H9 (cell line): ENCODE data around the gene YBX3. TPM values are rescaled to one million over a fixed set of nuclear protein-coding genes. Genes with fewer than 3 reads are reported as not detected.

ENCODE experiments used
- DNase-seq: peaks from one replicate; pipeline ENCODE4 v3.0.0-alpha.2; 2017
- H2AFZ ChIP-seq: one replicate; pipeline ENCODE4 v1.6.1; 2013; ENCODE audit warnings: mild to moderate bottlenecking, low read length, control low read depth, moderate library complexity
- H2AK5ac ChIP-seq: 2 replicates; pipeline ENCODE4 v1.6.1; 2013; ENCODE audit warnings: low read length, control low read depth, mixed read lengths; ENCODE audit not compliant: insufficient read length
- H2BK120ac ChIP-seq: one replicate; pipeline ENCODE4 v1.6.1; 2013; ENCODE audit warnings: low read depth, mild to moderate bottlenecking, low read length, control low read depth, inconsistent platforms; ENCODE audit not compliant: poor library complexity, severe bottlenecking
- H2BK12ac ChIP-seq: 2 replicates; pipeline ENCODE4 v1.6.1; 2013; ENCODE audit warnings: low read length, control low read depth, mixed read lengths, low read depth; ENCODE audit not compliant: insufficient read length
- H2BK15ac ChIP-seq: 2 replicates; pipeline ENCODE4 v1.6.1; 2013; ENCODE audit warnings: low read depth, low read length, control low read depth
- H2BK20ac ChIP-seq: one replicate; pipeline ENCODE4 v1.6.1; 2013; ENCODE audit warnings: low read depth, mild to moderate bottlenecking, low read length, control low read depth, inconsistent platforms; ENCODE audit not compliant: poor library complexity, severe bottlenecking
- H2BK5ac ChIP-seq: 2 replicates; pipeline ENCODE4 v1.6.1; 2013; ENCODE audit warnings: low read length, control low read depth, mixed read lengths; ENCODE audit not compliant: insufficient read length
- H3K14ac ChIP-seq: 2 replicates; pipeline ENCODE4 v1.6.1; 2013; ENCODE audit warnings: low read length, control low read depth; ENCODE audit not compliant: insufficient read depth
- H3K18ac ChIP-seq: 2 replicates; pipeline ENCODE4 v1.6.1; 2013; ENCODE audit warnings: low read depth, mild to moderate bottlenecking, mixed read lengths, low read length, control low read depth; ENCODE audit not compliant: insufficient read length
- H3K23ac ChIP-seq: 2 replicates; pipeline ENCODE4 v1.6.1; 2013; ENCODE audit warnings: low read length, control low read depth, mixed read lengths, low read depth; ENCODE audit not compliant: insufficient read length
- H3K23me2 ChIP-seq: 2 replicates; pipeline ENCODE4 v1.6.1; 2013; ENCODE audit warnings: low read depth, mild to moderate bottlenecking, mixed read lengths, low read length, control low read depth; ENCODE audit not compliant: insufficient read length, poor library complexity, severe bottlenecking
- H3K27ac ChIP-seq: 2 replicates; pipeline ENCODE4 v1.5.1; 2013; ENCODE audit warnings: low read length, control low read depth, mixed read lengths, low read depth; ENCODE audit not compliant: insufficient read length
- H3K27me3 ChIP-seq: 2 replicates; pipeline ENCODE4 v1.6.1; 2013; ENCODE audit warnings: low read length, control low read depth, inconsistent platforms; ENCODE audit not compliant: insufficient read depth
- H3K4ac ChIP-seq: 2 replicates; pipeline ENCODE4 v1.6.1; 2013; ENCODE audit warnings: low read depth, mild to moderate bottlenecking, control low read depth, inconsistent platforms, low read length, moderate library complexity
- H3K4me1 ChIP-seq: 2 replicates; pipeline ENCODE4 v1.6.1; 2013; ENCODE audit warnings: low read length, control low read depth, inconsistent platforms; ENCODE audit not compliant: insufficient read depth
- H3K4me2 ChIP-seq: 2 replicates; pipeline ENCODE4 v1.6.1; 2013; ENCODE audit warnings: low read length, control low read depth, mixed read lengths; ENCODE audit not compliant: insufficient read length, insufficient read depth
- H3K56ac ChIP-seq: 2 replicates; pipeline ENCODE4 v1.6.1; 2013; ENCODE audit warnings: low read depth, mild to moderate bottlenecking, mixed read lengths, low read length, control low read depth; ENCODE audit not compliant: insufficient read length
- H3K79me1 ChIP-seq: 2 replicates; pipeline ENCODE4 v1.6.1; 2013; ENCODE audit warnings: low read depth, mild to moderate bottlenecking, moderate library complexity, low read length, control low read depth, inconsistent platforms; ENCODE audit not compliant: insufficient read depth, poor library complexity, severe bottlenecking
- H3K79me2 ChIP-seq: 2 replicates; pipeline ENCODE4 v1.6.1; 2013; ENCODE audit warnings: low read length, control low read depth, inconsistent platforms; ENCODE audit not compliant: insufficient read depth
- H3K9ac ChIP-seq: 2 replicates; pipeline ENCODE4 v1.6.1; 2013; ENCODE audit warnings: low read length, control low read depth, mixed read lengths; ENCODE audit not compliant: insufficient read length; ENCODE audit errors: extremely low read depth
- H3K9me3 ChIP-seq: one replicate; pipeline ENCODE4 v1.6.1; 2013; ENCODE audit warnings: low read depth, low read length, inconsistent platforms; ENCODE audit not compliant: control insufficient read depth
- H3T11ph ChIP-seq: one replicate; pipeline ENCODE4 v1.6.1; 2013; ENCODE audit warnings: mild to moderate bottlenecking, low read length, control low read depth, inconsistent platforms
- H4K20me1 ChIP-seq: one replicate; pipeline ENCODE4 v1.6.1; 2013; ENCODE audit not compliant: control insufficient read depth, insufficient read length, insufficient read depth
- H4K5ac ChIP-seq: 2 replicates; pipeline ENCODE4 v1.6.1; 2013; ENCODE audit warnings: low read depth, mild to moderate bottlenecking, mixed read lengths, low read length, control low read depth; ENCODE audit not compliant: insufficient read length
- H4K8ac ChIP-seq: replicated peaks from 2 replicates; pipeline ENCODE4 v1.6.1; 2013; ENCODE audit warnings: low read length, control low read depth, mixed read lengths, low read depth; ENCODE audit not compliant: insufficient read length
- H4K91ac ChIP-seq: 2 replicates; pipeline ENCODE4 v1.6.1; 2013; ENCODE audit warnings: low read depth, mild to moderate bottlenecking, moderate library complexity, mixed read lengths, low read length, control low read depth; ENCODE audit not compliant: insufficient read length
- H3K27ac Mint-ChIP-seq, 3 experiments: 2 replicates in 2 of 3; 3 replicates in 1 of 3; pipeline ENCODE4 v1.8.0; 2020 to 2021; ENCODE audit warnings: mixed read lengths in 3 of 3, mild to moderate bottlenecking in 1 of 3, moderate library complexity in 1 of 3
- H3K27me3 Mint-ChIP-seq: 2 replicates; pipeline ENCODE4 v1.8.0; 2021; ENCODE audit warnings: low read depth, mild to moderate bottlenecking, moderate library complexity, mixed read lengths
- H3K36me3 Mint-ChIP-seq, 3 experiments: 2 replicates in 2 of 3; 3 replicates in 1 of 3; pipeline ENCODE4 v1.8.0; 2020 to 2021; ENCODE audit warnings: low read depth in 3 of 3, mixed read lengths in 3 of 3; ENCODE audit not compliant: insufficient read depth in 1 of 3
- H3K4me1 Mint-ChIP-seq, 2 experiments: 2 replicates each; pipeline ENCODE4 v1.8.0; 2020; ENCODE audit warnings: mixed read lengths in 2 of 2
- H3K4me3 Mint-ChIP-seq, 2 experiments: 2 replicates in 1 of 2; 3 replicates in 1 of 2; pipeline ENCODE4 v1.8.0; 2020 to 2021; ENCODE audit warnings: mild to moderate bottlenecking in 2 of 2, mixed read lengths in 2 of 2, moderate library complexity in 1 of 2
- H3K9me3 Mint-ChIP-seq, 2 experiments: 2 replicates in 1 of 2; 3 replicates in 1 of 2; pipeline ENCODE4 v1.8.0; 2020; ENCODE audit warnings: mild to moderate bottlenecking in 2 of 2, mixed read lengths in 2 of 2, moderate library complexity in 1 of 2
- CTCF ChIP-seq: fragments of 200-600 bp; sonication (generic); conservative IDR thresholded peaks from 3 replicates; pipeline ENCODE4 v1.8.0; 2021; ENCODE audit warnings: antibody characterized with exemption, mild to moderate bottlenecking
- WGBS: extraction: QIAGEN DNeasy Blood & Tissue Kit; methylation state at CpG from one replicate; pipeline ENCODE4 v1.1.7; 2013; ENCODE audit warnings: missing lambda C conversion rate, low lambda C conversion rate, mixed read lengths; ENCODE audit not compliant: insufficient read length; ENCODE audit errors: extremely low coverage; 5-methylcytosine and 5-hydroxymethylcytosine counted together
- total RNA-seq: library from RNA; stranded (reverse); gene quantifications from 2 replicates; pipeline ENCODE4 v1.2.1, GENCODE V29; 2021

YBX3 gene
- total RNA-seq, 1 experiment from 2014 or later, result 343 TPM

- WGBS, result no CpG with 5 or more reads among the region's 1 CpG
- no peaks in the 10 kb centered on the region for H3K79me2 ChIP-seq
- Mint-ChIP-seq H3K36me3 (peaks cover 24 to 62% (median 57%) of the 10 kb centered on the region in 3 experiments; a peak in 6 of 7 replicates), H3K27ac (no peak overlapping the region), H3K9me3 (no peaks in the 10 kb centered on the region), H3K27me3 (no peaks in the 10 kb centered on the region), H3K4me1 (no peaks in the 10 kb centered on the region), H3K4me3 (no peak overlapping the region)
- H3K9ac ChIP-seq, result no peak overlapping the region
- no peaks in the 10 kb centered on the region for H3K27me3 ChIP-seq
- no peaks in the 10 kb centered on the region for H4K20me1 ChIP-seq
- no peak overlapping the region for H2AK5ac ChIP-seq
- H3K56ac ChIP-seq, result no peak overlapping the region
- H4K5ac ChIP-seq, result no peak overlapping the region
- no peak overlapping the region for H3K14ac ChIP-seq
- H3T11ph ChIP-seq, result no peak overlapping the region
- H3K79me1 ChIP-seq, result no peaks in the 10 kb centered on the region
- no peak overlapping the region for H3K27ac ChIP-seq
- no peak overlapping the region for H3K4ac ChIP-seq
- no peak overlapping the region for H2BK5ac ChIP-seq
- no peak overlapping the region for H2BK20ac ChIP-seq
- H4K8ac ChIP-seq, result no peak overlapping the region
- no peak overlapping the region for H2BK12ac ChIP-seq
- H2AFZ ChIP-seq, result no peak overlapping the region
- no peaks in the 10 kb centered on the region for H3K9me3 ChIP-seq
- no peak for TF ChIP-seq CTCF
- H3K23ac ChIP-seq, result no peak overlapping the region
- H4K91ac ChIP-seq, result no peak overlapping the region
- no peak for DNase-seq
- no peaks in the 10 kb centered on the region for H3K23me2 ChIP-seq
- no peak overlapping the region for H2BK120ac ChIP-seq
- H2BK15ac ChIP-seq, result no peak overlapping the region
- no peaks in the 10 kb centered on the region for H3K4me1 ChIP-seq
- H3K18ac ChIP-seq, result no peak overlapping the region
- no peak overlapping the region for H3K4me2 ChIP-seq
Measured at GRCh38 chr12:10697862-10698261, 25.3 kb downstream of the YBX3 start.
